ENCODE measurements around the gene CEP85L. TPM values are rescaled to one million over a fixed set of nuclear protein-coding genes. Genes with fewer than 3 reads are reported as not detected.
A peak's percentile ranks its signal among the peaks of the same experiment; 100 is the strongest.

The CEP85L gene
- total and polyA plus RNA-seq, 2 of the 4 experiments (the other 2 are of a cell fraction), result 2.3 to 25.6 TPM

DNA sequence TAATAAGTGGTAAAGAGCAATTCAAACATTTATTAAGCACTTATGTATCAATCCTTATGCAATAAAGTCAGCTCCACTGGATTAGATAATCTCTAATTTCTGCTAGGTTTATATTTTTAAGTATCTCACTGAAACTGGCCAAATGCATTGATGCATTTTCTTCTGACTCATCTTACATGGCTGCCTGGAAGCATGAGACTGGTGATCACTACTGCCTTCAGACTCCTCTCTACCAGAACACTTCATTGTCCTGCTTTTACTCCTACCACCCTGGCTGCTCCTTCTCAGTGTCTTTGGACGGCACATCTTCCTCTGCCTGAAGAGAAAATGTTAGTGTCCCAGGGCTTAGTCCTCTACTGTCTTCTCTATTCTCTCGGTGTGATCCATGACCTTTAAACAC is 7.4 kb downstream of the CEP85L start:
- no peak overlapping the region for H3K27ac ChIP-seq (ENCODE audit: insufficient read depth, low read length)

More for the DNA sequence above, 7.4 kb downstream of the CEP85L start:
- Histone ChIP-seq H2BK5ac (ENCODE audit: low read depth, low read length, poor library complexity, severe bottlenecking) (no peak overlapping the region), H2BK120ac (ENCODE audit: low read depth, low read length) (no peak overlapping the region), H2BK20ac (ENCODE audit: low read depth, low read length) (no peak overlapping the region), H3K79me1 (ENCODE audit: low read depth in 1 of 2, low read length in 2 of 2) (peaks cover 20 to 48% of the 10 kb centered on the region in 2 experiments), H3K23ac (ENCODE audit: low read depth, low read length) (no peak overlapping the region), H4K20me1 (ENCODE audit: insufficient read depth, low read length) (peaks cover 25% of the 10 kb centered on the region; the same call in 1 of the 2 replicates), H2AFZ (replicated peaks; ENCODE audit: low read length, poor library complexity) (no peak overlapping the region), H3K27me3 (ENCODE audit: control insufficient read depth, insufficient read depth, low read length) (no peaks in the 10 kb centered on the region), H3K18ac (ENCODE audit: low read depth, low read length) (no peak overlapping the region), H3K9me3 (ENCODE audit: control insufficient read depth, insufficient read depth, low read length) (no peaks in the 10 kb centered on the region), H4K5ac (ENCODE audit: low read depth, low read length) (no peak overlapping the region), H3K36me3 (ENCODE audit: control insufficient read depth, insufficient read depth, low read length) (no peaks in the 10 kb centered on the region), H3K9me1 (ENCODE audit: insufficient read depth, low read length) (peaks cover 13% of the 10 kb centered on the region; the same call in 1 of the 2 replicates), H3K9ac (ENCODE audit: low read depth, low read length) (no peak overlapping the region), H4K91ac (ENCODE audit: insufficient read depth, low read depth, low read length) (no peak overlapping the region), H3K4me3 (ENCODE audit: insufficient read depth, low read depth, low read length) (no peak overlapping the region), H2BK15ac (ENCODE audit: low read depth, low read length) (no peak overlapping the region), H3K4me2 (ENCODE audit: low read depth, low read length) (no peak overlapping the region), H3K56ac (ENCODE audit: extremely low read depth, insufficient read depth, low read length) (no peak overlapping the region), H3K14ac (replicated peaks; ENCODE audit: low read depth, low read length) (no peak overlapping the region; the same call in 1 of the 2 replicates), H4K8ac (ENCODE audit: low read depth in 2 of 2, low read length in 2 of 2) (no peak overlapping the region), H2AK9ac (replicated peaks; ENCODE audit: low read depth, low read length, poor library complexity) (no peak overlapping the region), H2AK5ac (ENCODE audit: low read depth, low read length) (no peak overlapping the region; the same call in 1 of the 2 replicates), H3K4me1 (ENCODE audit: control insufficient read depth, insufficient read depth, low read length) (peaks cover 3% of the 10 kb centered on the region; the same call in 1 of the 2 replicates), H3K4ac (ENCODE audit: low read depth, low read length) (no peak overlapping the region)
- in situ Hi-C loops (cut with MboI; ENCODE audit: low sequenced_read_pairs), result no loop called here
- intact Hi-C loops (cut with micrococcal nuclease), result no loop called here
- TF ChIP-seq MAZ (IDR thresholded peaks at IDR 0.05; ENCODE audit: borderline replicate concordance, low read depth, low read length) (no peak), MXI1 (IDR thresholded peaks at IDR 0.05; ENCODE audit: borderline replicate concordance, low read depth, low read length) (no peak), BHLHE40 (IDR thresholded peaks at IDR 0.05; ENCODE audit: low read depth, low read length) (no peak), RAD21 (IDR thresholded peaks at IDR 0.05; ENCODE audit: low read length) (no peak), CHD1 (IDR thresholded peaks at IDR 0.05; ENCODE audit: low read depth, low read length) (no peak), RCOR1 (IDR thresholded peaks at IDR 0.05; ENCODE audit: insufficient replicate concordance, low read length) (no peak), MAFK (IDR thresholded peaks at IDR 0.05; ENCODE audit: low read depth, low read length) (no peak), RFX5 (IDR thresholded peaks at IDR 0.05; ENCODE audit: low read depth, low read length) (no peak), CEBPB (IDR thresholded peaks at IDR 0.05; ENCODE audit: low read depth, low read length) (no peak), POLR2A (IDR thresholded peaks at IDR 0.05; ENCODE audit: low read depth, low read length) (no peak), FOS (IDR thresholded peaks at IDR 0.05; ENCODE audit: low read depth, low read length) (no peak), SMC3 (IDR thresholded peaks at IDR 0.05; ENCODE audit: low read depth, low read length) (no peak), NFE2L2 (IDR thresholded peaks at IDR 0.05; ENCODE audit: low read depth, low read length) (no peak)
- TF ChIP-seq, protein P1, sequence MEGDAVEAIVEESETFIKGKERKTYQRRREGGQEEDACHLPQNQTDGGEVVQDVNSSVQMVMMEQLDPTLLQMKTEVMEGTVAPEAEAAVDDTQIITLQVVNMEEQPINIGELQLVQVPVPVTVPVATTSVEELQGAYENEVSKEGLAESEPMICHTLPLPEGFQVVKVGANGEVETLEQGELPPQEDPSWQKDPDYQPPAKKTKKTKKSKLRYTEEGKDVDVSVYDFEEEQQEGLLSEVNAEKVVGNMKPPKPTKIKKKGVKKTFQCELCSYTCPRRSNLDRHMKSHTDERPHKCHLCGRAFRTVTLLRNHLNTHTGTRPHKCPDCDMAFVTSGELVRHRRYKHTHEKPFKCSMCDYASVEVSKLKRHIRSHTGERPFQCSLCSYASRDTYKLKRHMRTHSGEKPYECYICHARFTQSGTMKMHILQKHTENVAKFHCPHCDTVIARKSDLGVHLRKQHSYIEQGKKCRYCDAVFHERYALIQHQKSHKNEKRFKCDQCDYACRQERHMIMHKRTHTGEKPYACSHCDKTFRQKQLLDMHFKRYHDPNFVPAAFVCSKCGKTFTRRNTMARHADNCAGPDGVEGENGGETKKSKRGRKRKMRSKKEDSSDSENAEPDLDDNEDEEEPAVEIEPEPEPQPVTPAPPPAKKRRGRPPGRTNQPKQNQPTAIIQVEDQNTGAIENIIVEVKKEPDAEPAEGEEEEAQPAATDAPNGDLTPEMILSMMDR (conservative IDR thresholded peaks at IDR 0.05; ENCODE audit: low read depth, low read length), result no peak
- TF ChIP-seq, protein P2, sequence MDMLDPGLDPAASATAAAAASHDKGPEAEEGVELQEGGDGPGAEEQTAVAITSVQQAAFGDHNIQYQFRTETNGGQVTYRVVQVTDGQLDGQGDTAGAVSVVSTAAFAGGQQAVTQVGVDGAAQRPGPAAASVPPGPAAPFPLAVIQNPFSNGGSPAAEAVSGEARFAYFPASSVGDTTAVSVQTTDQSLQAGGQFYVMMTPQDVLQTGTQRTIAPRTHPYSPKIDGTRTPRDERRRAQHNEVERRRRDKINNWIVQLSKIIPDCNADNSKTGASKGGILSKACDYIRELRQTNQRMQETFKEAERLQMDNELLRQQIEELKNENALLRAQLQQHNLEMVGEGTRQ (IDR thresholded peaks at IDR 0.05; ENCODE audit: low read depth, low read length), result no peak
- TF ChIP-seq, protein P3, sequence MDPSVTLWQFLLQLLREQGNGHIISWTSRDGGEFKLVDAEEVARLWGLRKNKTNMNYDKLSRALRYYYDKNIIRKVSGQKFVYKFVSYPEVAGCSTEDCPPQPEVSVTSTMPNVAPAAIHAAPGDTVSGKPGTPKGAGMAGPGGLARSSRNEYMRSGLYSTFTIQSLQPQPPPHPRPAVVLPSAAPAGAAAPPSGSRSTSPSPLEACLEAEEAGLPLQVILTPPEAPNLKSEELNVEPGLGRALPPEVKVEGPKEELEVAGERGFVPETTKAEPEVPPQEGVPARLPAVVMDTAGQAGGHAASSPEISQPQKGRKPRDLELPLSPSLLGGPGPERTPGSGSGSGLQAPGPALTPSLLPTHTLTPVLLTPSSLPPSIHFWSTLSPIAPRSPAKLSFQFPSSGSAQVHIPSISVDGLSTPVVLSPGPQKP (IDR thresholded peaks at IDR 0.05; ENCODE audit: borderline replicate concordance, low read depth, low read length), result no peak
- 88% methylated on average over 2 of the region's 2 CpGs; no CpG with 5 or more reads in 1 of the 2 experiments for WGBS, 2 experiments (ENCODE audit: extremely low coverage in 2 of 2, insufficient read length in 1 of 2)
- peak; percentile 53 for DNase-seq
- dilution Hi-C loops (cut with HindIII; ENCODE audit: low sequenced_read_pairs, unreplicated experiment), result no loop called here
- ChIA-PET POLR2A (ENCODE audit: unreplicated experiment) (no interaction called here), CTCF (no interaction called here)
- peak; percentile 83 for ATAC-seq (ENCODE audit: low read depth)
- no TSS peak for BruUV-seq (replicated peaks)
